Neural progenitor cell (in vitro differentiated cells): Measurements from ENCODE around the gene E2F3.

Experiments used
- EZH2 ChIP-seq: fragments of 200-600 bp; sonication (generic); IDR thresholded peaks from 2 replicates; pipeline ENCODE4 v1.6.1; 2017; ENCODE audit warnings: antibody characterized with exemption, mild to moderate bottlenecking, moderate library complexity
- EZH2phosphoT487 ChIP-seq: fragments of 200-600 bp; sonication (generic); IDR thresholded peaks from 2 replicates; pipeline ENCODE4 v1.6.1; 2017; ENCODE audit warnings: antibody characterized with exemption
- TF ChIP-seq, protein P1 (sequence below): fragments of 200-600 bp; sonication (generic); IDR thresholded peaks from 2 replicates; pipeline ENCODE4 v1.5.1; 2017; ENCODE audit warnings: antibody characterized with exemption, mild to moderate bottlenecking

DNA sequence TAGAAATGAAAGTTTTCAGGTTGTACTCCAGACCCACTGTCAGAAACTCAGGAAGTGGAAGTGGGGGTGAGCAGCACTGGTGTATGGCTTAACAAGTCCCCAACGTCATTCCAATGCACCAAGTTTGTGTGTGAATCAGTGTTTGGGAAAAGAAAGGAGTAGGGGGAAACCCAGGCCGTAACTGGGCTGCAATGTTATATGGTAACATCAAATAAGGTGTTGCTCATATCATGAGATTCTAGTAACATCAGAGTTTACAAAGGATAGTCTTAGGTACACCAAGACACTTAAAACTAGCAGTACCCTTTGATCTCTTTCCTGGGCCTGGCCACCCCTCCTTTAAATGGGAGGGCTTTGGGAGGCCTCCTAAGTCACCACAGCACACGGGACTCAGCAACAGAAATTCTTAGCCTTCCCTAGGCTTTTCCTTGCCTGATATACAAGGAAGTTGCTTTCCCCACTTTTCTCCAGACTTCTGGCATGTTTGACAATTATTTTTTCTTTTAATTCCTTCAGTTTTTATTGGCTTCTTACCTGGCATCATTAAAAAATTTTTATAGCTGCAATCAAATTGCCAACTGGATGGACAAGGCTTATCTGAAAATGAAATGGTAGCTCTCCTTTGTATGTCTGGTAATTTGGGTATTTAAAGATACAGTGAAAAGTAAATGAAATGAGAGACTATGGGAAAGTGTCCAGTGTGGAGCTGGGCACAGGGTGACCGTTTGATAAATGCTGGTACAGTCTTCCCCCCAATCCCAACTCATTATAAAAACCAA, 15.1 kb downstream of the E2F3 start:
- TF ChIP-seq EZH2 (no peak), EZH2phosphoT487 (no peak)
- TF ChIP-seq, protein P1, sequence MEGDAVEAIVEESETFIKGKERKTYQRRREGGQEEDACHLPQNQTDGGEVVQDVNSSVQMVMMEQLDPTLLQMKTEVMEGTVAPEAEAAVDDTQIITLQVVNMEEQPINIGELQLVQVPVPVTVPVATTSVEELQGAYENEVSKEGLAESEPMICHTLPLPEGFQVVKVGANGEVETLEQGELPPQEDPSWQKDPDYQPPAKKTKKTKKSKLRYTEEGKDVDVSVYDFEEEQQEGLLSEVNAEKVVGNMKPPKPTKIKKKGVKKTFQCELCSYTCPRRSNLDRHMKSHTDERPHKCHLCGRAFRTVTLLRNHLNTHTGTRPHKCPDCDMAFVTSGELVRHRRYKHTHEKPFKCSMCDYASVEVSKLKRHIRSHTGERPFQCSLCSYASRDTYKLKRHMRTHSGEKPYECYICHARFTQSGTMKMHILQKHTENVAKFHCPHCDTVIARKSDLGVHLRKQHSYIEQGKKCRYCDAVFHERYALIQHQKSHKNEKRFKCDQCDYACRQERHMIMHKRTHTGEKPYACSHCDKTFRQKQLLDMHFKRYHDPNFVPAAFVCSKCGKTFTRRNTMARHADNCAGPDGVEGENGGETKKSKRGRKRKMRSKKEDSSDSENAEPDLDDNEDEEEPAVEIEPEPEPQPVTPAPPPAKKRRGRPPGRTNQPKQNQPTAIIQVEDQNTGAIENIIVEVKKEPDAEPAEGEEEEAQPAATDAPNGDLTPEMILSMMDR = no peak
